Stimulated activated CD4-positive, alpha-beta T cell treated with anti-CD3 and anti-CD28 coated beads, Interleukin-1b, Interleukin-23, amount 100 ng/mL, for 48 hours (primary cell): ENCODE results near the gene ASB4.
"Not testable (repeated sequence)": the region's sequence is repeated elsewhere in the genome, so short reads cannot be mapped to it uniquely, and the experiment has no call there.

ENCODE experiments used
- DNase-seq: peaks from one replicate; pipeline ENCODE4 v3.0.0-alpha.2; 2020

Gene ASB4

DNA sequence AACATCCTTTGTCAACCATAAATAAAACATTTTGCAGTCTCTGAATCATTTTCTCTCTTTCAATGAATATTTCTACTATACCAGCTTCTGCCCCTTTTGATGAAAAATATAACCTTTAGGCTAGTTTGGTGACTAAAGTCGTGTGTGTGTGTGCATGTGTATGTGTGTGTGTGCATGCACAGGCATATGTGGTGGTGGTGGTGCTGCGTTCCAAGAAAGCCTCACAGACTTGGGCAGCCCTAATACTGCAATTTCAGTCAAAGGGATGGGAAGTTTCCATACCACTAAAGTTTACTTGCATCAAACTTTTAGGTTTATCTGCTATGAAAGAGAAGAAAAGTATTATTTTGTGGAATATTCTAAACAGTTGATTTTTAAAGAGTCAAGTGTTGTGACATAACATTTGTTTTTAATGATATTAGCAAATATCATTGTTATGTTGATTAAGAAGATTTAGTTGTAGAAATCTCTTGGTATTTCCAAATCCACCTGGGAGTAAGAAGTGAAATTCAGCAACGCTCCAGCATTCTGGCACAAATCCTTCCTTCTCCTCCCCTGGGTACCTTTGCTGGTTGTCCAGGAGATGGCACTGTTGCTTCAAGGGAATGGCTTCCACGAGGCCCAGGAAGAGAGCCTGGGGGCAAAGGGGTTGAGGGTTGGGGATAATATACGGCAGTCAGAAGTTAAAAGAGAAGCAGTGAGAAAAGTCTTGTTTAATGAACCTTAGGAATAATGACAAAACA, 41.5 kb downstream of the ASB4 start:
- DNase-seq: no peak

DNA sequence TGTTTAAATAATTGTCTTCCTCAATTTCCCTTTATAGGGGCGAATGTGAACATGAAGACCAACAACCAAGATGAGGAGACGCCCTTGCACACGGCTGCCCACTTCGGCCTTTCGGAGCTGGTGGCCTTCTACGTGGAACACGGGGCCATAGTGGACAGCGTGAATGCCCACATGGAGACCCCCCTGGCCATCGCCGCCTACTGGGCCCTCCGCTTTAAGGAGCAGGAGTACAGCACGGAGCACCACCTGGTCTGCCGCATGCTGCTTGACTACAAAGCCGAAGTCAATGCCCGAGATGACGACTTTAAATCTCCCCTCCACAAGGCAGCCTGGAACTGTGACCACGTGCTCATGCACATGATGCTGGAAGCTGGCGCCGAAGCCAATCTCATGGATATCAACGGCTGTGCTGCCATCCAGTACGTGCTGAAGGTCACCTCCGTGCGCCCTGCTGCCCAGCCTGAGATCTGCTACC, 42.1 kb downstream of the ASB4 start:
- DNase-seq: no peak

DNA sequence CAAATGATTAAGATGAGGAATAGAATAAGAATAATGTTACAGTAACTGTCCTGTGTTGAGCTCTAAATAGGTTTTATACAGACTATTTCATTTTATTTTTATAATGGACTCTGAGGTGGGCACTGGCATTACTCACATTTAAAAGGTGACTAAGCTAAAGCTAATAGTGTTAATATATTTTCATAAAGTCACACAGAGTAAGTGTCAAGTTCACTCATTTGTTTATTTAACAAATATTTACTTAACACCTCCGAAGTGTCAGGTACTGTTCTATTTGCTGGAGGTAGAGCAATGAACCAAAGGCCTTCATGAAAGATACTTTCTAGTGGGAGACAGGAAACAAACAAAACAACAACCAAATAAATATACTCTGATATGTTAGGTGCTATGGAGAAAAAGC, 44.0 kb downstream of the ASB4 start:
- no peak for DNase-seq

DNA sequence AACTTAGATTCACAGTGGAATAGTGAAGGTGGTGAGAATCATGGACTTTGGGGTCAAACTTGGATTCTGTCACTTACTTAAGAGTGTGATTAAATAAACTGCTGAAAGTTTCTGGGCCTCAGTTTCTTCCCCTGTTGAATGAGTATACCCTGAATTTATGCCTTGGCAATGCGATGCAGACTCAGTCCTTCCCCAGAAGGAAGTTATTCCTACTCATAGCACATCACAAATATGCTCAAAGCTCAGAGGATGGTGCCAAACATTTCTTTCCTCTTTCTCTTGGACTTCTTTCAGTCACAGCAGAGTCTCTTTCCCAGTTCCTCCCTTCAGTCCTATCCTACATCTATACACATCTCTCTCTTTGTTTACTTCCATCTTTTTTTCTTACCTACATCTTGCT, 45.1 kb downstream of the ASB4 start:
- no peak for DNase-seq

DNA sequence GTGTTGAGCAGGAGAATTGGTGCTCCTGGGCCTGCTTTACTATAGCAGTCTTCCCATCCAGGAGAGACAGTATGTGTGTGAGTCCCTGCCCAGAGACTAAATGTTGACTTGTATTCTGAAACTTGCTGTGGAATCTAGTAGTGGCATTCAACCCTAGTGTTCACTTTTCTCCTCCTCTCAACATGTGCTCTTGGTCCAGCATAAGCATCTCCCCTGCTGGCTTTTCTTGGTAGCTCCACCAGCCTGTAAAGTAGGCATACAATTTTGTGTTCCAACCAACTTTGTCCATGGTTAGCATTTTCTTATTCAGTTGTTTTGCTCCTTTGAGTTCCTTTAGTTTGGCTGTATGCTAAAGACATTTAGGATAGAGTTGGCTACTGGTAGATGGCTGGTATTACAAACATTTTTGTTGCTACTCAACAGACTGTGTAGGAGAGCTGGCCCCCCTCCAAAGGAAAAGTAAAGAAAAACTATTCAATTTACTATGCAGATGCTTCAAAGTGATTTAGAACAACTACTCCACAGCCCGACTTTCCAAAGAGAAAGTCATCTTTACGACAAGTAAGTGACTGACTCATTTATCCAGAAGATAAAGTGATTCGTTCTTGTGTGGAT, 46.0 kb downstream of the ASB4 start:
- DNase-seq: no peak

DNA sequence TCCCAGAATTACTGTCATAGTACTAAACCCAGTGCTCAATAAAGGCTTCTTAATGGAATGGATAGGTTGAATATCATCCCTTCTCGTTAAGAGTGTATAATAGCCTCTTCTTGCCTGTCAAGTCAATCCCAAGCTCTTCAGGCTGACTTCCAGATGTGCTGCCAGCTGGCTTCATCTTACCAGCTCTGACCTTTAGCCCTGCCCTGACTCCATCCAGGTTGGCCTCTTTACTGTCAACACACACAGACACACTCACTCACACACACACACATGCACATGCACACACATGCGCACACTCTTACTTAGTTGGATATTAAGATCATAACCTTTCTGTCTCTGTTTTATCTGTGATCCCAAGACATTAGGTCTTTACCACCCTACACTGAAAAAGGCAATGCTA, 49.1 kb downstream of the ASB4 start:
- DNase-seq: no peak

DNA sequence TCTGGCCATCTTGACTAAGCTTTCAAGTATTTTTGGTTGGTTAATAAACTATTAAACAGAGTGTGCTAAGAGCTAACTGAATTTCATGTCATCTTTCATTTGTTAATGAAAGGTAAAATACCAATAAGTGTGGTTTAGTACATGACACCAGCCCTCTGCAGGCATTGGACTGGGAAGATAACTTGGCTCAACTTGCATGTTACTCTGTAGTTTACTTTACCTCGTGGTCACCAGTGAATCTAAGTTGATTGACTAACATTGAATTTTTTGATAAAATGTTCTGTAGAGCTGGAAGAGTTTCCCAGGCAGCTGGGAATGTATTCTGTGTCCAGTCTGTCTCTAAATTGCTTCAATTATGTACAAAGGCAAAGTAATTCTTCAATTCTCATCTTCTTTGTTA, 49.9 kb downstream of the ASB4 start:
- DNase-seq: no peak

DNA sequence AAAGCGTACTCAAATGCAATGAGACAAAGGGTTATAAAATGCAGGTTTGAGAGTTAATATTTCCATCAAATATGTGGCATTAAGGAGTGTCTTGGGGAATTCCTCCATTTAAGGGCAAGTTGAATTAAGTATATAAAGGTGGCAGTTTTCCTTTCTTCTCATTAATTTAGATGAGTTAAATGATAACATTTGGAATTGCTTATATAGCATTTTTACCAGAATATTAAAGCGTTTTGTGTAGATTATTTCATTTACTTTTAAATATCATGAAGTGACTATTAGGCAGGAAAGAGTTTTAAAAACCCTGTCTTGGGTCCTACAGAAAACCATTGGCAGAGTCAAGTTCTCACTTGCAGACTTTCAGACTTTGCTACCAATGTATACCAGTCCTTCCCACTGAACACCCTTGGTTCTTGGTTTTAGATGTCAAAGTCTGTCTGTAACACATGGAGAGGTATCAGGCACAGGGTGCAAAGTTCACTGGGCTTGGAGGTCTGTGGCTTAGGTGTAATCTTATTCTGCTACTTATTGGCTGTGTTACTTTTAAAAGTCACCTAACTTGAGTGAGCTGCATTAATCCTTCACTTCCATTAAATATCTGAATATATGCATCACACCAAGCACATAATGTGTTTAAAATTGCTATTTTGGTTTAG, 51.0 kb downstream of the ASB4 start:
- DNase-seq: no peak

DNA sequence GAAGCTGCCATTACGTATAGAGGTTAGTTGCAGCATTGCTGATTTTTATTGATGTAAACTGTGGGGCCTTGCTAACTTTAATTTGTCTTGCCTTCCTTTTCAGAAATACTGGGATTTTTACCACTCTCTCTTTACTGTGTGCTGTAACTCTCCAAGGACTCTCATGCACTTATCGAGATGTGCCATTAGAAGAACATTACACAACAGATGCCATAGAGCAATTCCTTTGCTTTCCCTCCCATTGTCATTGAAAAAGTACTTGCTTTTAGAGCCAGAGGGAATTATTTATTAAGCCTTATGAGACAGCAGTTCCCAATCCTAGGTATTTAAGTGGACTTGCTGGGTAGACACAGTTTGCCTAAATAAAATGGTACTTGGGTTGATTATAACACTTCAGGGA, 51.7 kb downstream of the ASB4 start:
- no peak for DNase-seq

DNA sequence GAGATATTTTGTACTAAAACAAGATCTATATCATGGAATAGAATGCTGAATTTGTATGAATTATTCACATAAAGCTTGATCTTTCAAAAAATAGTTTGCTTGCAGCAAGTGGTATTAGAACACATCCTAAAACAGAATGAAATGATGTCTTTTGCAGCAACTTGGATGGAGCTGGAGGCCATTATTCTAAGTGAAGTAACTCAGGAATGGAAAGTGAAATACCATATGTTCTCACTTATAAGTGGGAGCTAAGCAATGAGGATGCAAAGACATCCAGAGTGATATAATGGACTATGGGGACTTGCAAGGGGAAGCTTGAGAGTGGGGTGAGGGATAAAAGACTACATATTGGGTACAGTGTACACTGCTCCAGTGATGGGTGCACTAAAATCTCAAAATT, 53.7 kb downstream of the ASB4 start:
- no peak for DNase-seq

DNA sequence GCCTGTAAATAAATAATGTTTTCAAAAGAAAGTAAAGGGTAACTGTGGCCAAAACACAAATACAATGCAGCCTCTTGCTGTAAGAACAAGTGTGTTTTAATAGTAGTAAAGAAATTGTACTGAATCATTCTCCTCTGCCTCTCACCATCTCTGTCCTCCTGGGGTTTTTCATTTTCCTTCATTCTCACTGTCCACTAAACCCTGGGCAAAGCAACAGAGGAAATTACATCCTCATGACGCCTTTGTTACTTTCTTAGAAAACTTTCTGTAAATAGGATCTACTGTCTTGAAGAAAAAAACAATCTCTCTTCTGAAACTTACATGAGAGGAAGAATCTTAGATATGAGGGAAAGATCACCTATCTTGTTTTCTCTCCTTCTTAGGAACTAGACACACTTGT, 54.6 kb downstream of the ASB4 start:
- no peak for DNase-seq

DNA sequence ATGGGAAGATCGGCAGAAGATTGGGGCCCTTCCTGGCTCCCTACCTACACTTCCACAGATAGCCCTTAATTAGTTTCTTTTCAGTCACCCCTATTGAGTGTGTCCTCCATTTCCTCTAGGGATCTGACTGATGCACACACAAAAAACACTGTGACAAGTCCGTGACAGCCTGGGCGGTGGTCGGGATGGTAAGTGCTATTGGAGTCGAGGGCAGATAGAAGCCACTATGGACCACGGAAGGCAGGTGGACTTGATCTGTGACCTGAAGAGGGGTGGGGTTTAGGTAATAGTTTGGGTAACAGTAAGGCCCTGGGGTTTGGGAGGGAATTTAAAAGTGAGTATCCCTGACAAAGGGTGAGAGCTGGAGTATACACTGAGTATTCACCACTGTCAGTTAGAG, 57.6 kb downstream of the ASB4 start:
- DNase-seq: no peak

DNA sequence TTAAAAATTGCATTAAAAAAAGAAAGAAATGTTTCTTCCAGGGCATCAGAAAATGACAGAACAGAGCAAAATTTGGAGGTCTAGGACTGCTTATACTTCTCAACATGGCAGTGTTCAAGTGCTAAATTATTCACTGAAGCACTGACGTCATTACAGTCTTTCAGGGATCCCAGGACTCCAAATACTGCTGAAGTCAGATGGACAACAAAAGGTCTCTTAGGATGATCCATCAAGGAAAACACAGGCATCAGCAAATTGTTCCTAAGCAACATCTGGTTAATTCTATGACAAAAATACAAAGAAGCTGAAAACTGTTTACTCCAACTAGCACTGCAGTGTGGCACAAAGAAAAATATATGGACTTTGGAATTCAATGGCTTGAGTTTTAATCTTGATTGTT, 58.4 kb downstream of the ASB4 start:
- DNase-seq: no peak

DNA sequence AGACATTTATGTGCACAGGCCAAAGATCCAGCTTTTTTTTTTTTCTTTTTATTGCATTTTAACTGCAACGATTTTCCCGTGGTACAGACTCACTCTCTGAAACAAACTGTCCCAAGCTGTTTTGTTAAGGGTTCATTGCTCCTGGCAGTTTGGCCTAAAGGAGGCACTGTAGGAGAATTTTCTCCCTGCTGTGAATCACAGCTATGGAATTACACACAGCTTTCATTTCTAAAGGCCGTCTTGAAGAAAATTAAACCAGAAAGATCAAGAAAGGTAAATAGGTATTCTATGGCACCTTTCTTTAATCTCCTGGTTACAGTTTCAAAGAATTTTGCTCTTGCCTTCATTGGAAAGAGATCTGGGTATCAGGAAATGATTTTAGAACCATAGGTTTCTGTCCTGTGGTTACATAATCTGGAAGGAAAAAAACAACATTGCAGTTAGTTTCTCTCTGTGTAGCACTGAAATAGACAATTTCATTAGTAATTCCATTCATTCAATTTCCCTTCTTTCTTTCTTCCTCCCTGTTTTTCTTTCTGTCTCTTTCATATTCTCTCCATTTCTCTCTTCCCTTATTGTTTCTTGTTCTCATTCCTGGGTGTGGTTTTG, 59.4 kb downstream of the ASB4 start:
- DNase-seq: no peak

DNA sequence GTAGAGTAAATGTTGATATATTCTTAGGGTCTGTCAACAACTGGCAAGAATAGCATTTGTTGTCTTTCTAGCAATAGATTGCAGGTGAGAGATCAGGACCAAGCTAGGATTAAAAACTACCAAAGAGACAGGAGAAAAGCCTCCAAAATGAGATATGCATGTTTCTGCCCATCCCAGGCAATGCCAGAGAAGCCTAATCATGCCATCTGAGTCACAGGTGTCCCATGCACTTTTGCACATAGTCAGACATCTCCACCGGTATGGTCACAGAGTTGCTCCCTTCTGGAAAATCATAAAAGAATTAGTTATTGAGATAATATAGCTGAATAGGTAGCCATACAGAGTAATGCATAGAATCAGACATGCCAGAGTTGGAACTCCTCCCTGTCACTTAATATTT, 59.9 kb downstream of the ASB4 start:
- DNase-seq: no peak

DNA sequence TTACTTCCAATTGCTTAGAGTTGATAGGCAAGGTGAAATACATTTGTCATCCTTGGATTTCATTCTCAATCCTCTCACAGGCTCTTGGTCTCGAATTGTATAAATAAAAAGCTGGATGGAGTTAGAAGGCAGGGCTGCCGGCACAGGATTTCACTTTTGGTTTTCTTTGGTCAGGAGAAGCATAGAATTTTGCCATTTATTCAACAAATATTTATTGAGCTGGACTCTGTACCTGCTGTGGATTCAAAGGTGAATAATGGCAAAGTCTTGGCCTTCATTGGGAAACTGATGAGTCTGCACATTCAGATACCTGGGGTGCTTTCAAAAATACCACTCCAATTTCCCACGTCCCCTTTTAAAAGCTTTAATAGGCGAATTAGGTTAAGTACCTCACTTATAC, 60.9 kb downstream of the ASB4 start:
- DNase-seq: no peak

DNA sequence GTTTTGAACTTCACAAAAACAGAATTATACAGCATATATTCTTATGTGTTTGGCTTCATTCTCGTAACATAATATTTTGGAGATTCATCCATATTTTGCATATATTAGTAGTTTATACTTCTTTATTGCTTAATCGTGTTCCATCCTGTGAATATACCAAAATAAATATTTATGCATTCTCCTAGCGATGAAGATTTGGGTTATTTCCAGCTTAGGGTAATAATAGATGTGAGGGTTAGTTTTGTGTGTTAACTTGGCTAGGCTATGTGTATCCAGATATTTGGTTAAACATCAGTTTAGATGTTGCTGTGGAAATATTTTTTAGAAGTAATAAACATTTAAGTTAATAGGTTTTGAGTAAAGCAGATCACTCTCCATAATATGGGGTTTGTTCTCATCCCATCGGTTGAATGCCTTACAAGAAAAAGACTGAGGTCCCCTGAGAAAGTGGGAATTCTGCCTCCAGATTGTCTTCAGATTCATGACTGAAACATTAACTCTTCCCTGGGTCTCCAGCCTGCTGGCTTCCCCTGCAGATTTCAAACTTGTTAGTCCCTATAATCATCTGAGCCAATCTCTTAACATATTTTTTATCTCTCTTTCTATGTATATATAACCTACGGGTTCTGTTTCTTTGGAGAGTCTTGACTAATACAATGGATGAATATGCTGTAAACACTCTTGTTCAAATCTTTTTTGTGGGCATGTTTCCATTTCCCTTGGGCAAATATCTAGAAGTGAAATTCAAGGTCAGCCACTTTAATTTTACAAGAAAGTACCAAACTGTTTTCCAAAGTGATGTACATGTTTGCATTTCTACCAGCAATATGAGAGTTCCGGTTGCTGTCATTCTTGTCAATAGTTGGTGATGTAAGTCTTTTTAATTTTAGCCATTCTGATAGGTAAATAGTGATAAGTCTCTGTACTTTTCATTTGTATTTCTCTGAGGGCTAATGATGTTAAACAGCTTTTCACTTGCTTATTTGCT, 61.9 kb downstream of the ASB4 start:
- DNase-seq: no peak

DNA sequence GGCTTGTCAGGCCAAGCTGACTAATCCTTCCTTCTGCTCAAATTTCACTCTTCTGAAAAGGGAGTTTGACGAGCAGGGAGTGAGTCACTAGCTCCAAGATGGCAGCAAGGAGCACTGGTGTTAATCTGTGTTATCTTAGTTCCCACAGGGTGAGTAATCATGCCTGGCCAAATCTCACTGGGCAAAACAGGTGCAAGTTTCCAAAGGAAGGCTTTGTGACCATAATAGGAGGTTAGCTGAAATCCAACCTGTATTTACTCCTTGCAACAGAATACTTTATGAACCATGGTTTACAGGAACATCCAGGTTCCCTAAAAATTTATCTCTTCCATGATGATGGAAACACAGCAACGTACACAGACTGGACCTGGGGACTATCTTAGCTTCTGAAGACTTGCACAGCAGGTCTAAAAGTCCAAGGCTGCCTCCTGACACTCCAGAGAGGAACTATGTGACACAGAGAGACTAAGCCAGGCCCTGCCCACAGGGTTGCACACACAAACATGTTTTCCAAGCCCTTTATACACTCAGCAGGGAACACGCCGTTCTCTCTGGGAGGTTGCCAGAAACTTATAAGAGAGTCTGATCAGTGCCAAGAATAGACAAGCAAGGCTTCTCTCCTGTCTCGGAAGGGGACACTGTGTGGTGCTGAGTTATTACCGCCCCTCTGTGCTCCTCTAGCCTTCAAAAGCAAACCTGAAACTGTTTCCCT, 64.2 kb downstream of the ASB4 start:
- no peak for DNase-seq

DNA sequence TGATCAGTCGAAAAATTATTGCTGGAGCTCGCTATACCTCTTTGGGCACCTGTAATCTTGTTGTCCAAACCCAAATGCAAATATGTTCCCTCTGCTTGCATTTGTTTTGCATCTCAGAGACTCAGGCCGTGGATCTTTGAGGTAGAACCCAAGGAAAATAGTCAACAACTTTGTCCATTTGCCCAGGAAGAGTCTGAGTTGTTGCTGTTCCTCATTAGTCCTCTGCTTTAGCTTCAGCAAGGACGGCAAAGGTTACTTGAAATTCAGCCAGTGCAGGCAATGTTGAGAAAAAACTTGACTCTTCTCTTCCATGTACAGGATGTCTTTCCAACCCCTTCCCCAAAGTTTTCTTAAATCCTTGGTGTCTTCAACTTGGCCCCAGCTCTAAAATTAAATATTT, 64.8 kb downstream of the ASB4 start:
- no peak for DNase-seq

DNA sequence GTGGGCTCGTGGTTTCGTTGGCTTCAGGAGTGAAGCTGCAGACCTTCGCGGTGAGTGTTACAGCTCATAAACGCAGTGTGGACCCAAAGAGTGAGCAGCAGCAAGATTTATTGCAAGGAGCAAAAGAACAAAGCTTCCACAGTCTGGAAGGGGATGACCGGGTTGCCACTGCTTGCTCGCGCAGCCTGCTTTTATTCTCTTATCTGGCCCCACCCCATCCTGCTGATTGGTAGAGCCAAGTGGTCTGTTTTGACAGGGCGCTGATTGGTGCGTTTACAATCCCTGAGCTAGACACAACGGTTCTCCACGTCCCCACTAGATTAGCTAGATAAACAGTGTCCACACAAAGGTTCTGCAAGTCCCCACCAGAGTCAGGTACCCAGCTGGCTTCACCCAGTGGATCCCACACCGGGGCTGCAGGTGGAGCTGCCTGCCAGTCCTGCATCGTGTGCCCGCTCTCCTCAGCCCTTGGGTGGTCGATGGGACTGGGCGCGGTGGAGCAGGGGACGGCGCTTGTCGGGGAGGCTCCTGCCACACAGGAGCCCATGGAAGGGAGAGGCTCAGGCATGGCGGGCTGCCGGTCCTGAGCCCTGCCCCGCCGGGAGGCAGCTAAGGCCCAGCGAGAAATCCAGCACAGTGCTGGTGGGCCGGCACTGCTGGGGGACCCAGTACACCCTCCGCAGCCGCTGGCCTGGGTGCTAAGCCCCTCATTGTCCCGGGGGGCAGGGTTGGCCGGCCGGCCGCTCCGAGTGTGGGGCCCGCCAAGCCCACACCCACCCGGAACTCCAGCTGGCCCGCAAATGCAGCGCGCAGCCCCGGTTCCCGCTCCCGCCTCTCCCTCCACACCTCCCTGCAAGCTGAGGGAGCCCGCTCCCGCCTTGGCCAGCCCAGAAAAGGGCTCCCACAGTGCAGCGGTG, 66.5 kb downstream of the ASB4 start:
- DNase-seq: not testable (repeated sequence)

DNA sequence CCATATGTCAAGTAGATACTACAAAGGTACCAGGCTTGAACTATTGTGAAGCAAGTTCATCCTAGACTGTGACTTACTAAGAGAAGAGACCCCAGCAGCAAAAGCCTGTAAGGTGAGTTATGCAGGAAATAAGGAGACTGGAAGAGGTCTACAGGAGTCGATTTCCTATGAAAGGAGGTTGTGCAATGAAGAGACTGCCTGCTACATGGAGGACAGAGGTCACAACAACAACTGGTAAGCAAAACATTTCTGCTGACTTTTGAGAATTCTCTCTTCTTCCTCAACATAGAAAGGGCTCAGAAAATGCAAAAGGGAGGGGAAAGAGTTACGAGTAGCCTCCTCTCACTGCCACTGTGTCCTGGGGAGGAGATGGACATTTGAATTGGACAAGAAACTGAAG, 68.2 kb downstream of the ASB4 start:
- DNase-seq: no peak
